Tibial artery (tissue), 4 donors: Measurements from ENCODE around the gene P4HA1.

Experiments
- DNase-seq, 2 donors: peaks; one replicate each; pipeline ENCODE4 v3.0.0-alpha.2; 2019
- H3K27ac ChIP-seq, 2 donors: fragments of 200-600 bp; sonication (generic) in 1 of 2; 1 replicate in 1 of 2; 2 replicates in 1 of 2; pipeline ENCODE4 v1.5.1; 2018 to 2019; ENCODE audit warnings: mild to moderate bottlenecking in 1 of 2
- H3K27me3 ChIP-seq, 2 donors: fragments of 200-600 bp; sonication (generic) in 1 of 2; one replicate each; pipeline versions ENCODE4 v1.5.1 to v1.6.0; 2016 to 2019
- H3K36me3 ChIP-seq, 3 donors: fragments of 200-600 bp; sonication (generic) in 2 of 3; one replicate each; pipeline ENCODE4 v1.5.1; 2016 to 2019; ENCODE audit warnings: mild to moderate bottlenecking in 2 of 3
- H3K4me1 ChIP-seq, 4 donors: fragments of 200-600 bp; sonication (generic) in 2 of 4; 1 replicate in 3 of 4; 2 replicates in 1 of 4; pipeline ENCODE4 v1.5.1; 2016 to 2019
- H3K4me3 ChIP-seq, 2 donors: fragments of 200-600 bp; sonication (generic) in 1 of 2; 1 replicate in 1 of 2; 2 replicates in 1 of 2; pipeline ENCODE4 v1.5.1; 2018 to 2019; ENCODE audit warnings: mild to moderate bottlenecking in 2 of 2
- H3K9me3 ChIP-seq, 3 donors: fragments of 200-600 bp; sonication (generic) in 1 of 3; one replicate each; pipeline ENCODE4 v1.5.1; 2016 to 2019
- intact Hi-C: fragments of 100-400 bp; cut with DNase I; formaldehyde crosslinking; loops from one replicate; pipeline ENCODE4 v1.15.0; 2023; ENCODE audit warnings: low total_unique reads
- TF ChIP-seq, protein P1 (sequence below), 2 experiments: fragments of 200-600 bp in 1 of 2; fragments of 450-650 bp in 1 of 2; IDR thresholded peaks; one replicate each; pipeline ENCODE4 v1.5.1; 2017 to 2019; ENCODE audit warnings: antibody characterized with exemption in 2 of 2, mild to moderate bottlenecking in 1 of 2, moderate library complexity in 1 of 2

Gene P4HA1

GRCh38 chr10:73106301-73106700 lies 9.6 kb upstream of the P4HA1 start:
- intact Hi-C loops = no loop called here
- Histone ChIP-seq H3K27ac (no peak overlapping the region), H3K4me1 (peaks cover 0 to 5% (median 0%) of the 10 kb centered on the region in 4 donors), H3K27me3 (no peaks in the 10 kb centered on the region), H3K36me3 (peaks cover 0 to 4% (median 0%) of the 10 kb centered on the region in 3 donors), H3K4me3 (no peak overlapping the region), H3K9me3 (no peaks in the 10 kb centered on the region)
- TF ChIP-seq, protein P1, sequence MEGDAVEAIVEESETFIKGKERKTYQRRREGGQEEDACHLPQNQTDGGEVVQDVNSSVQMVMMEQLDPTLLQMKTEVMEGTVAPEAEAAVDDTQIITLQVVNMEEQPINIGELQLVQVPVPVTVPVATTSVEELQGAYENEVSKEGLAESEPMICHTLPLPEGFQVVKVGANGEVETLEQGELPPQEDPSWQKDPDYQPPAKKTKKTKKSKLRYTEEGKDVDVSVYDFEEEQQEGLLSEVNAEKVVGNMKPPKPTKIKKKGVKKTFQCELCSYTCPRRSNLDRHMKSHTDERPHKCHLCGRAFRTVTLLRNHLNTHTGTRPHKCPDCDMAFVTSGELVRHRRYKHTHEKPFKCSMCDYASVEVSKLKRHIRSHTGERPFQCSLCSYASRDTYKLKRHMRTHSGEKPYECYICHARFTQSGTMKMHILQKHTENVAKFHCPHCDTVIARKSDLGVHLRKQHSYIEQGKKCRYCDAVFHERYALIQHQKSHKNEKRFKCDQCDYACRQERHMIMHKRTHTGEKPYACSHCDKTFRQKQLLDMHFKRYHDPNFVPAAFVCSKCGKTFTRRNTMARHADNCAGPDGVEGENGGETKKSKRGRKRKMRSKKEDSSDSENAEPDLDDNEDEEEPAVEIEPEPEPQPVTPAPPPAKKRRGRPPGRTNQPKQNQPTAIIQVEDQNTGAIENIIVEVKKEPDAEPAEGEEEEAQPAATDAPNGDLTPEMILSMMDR (IDR thresholded peaks at IDR 0.05) = no peak
- no peak for DNase-seq

GRCh38 chr10:73099141-73099540 lies 2.5 kb upstream of the P4HA1 start:
- DNase-seq = no peak
- Histone ChIP-seq H3K4me3 (no peak overlapping the region), H3K36me3 (peaks cover 0 to 11% (median 5%) of the 10 kb centered on the region in 3 donors), H3K27ac (no peak overlapping the region), H3K27me3 (no peaks in the 10 kb centered on the region), H3K9me3 (no peaks in the 10 kb centered on the region), H3K4me1 (peaks cover 0 to 8% (median 3%) of the 10 kb centered on the region in 4 donors)
- TF ChIP-seq, protein P1 (IDR thresholded peaks at IDR 0.05) = no peak
- intact Hi-C loops = no loop called here

DNA sequence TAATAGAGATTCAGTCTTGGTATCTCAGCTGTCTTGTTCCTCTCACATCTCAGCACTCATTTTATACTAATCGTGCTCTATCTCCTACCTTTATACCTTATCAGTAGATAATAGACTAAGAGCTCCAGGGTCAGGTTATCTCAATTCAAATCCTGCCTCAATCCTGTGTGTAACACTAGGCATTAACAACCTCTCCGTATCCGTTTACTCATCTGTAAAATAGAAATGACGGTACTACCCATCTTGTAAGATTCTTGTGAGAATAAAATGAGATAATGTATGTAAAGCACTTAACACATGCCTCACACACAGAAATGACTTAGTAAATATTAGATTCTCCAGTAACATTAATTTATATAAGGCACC lies 622 bp upstream of the P4HA1 start:
- H3K9me3 ChIP-seq = no peaks in the 10 kb centered on the region
- H3K27me3 ChIP-seq = no peaks in the 10 kb centered on the region
- H3K36me3 ChIP-seq = peaks cover 0 to 11% (median 5%) of the 10 kb centered on the region in 3 donors
- no peak for DNase-seq
- TF ChIP-seq, protein P1 (IDR thresholded peaks at IDR 0.05) = no peak
- peaks cover 0 to 21% (median 4%) of the 10 kb centered on the region in 4 donors for H3K4me1 ChIP-seq
- peak overlapping the region; percentile 67 to 92 for H3K4me3 ChIP-seq
- peak overlapping the region; percentile 97 to 99 for H3K27ac ChIP-seq
- intact Hi-C loops = no loop called here

DNA sequence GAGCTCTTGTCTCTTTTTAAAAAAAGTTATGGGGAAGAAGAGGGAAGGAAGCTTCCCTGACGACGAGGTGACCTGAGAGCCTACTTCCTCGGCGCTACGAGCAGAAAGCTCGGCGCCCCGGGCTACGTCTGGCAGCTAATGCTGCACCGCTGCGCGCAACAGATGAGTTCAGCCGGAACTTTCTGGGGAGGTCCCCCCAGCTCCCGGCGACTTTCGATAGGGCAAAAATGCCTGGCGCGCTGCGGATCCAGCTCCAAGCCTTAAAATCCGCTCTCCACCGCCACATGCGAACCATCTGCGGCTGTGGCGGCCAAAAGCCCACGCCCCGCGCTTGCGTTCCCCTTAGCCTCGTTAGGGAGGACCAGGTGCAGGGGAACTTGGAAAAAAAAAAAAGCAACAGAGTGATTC lies 621 bp downstream of the P4HA1 start:
- peak overlapping the region; percentile 97 to 99 for H3K27ac ChIP-seq
- peaks cover 0 to 11% (median 5%) of the 10 kb centered on the region in 3 donors for H3K36me3 ChIP-seq
- TF ChIP-seq, protein P1 (IDR thresholded peaks at IDR 0.05) = no peak
- intact Hi-C loops = no loop called here
- no peaks in the 10 kb centered on the region for H3K9me3 ChIP-seq
- H3K4me3 ChIP-seq = peak overlapping the region; percentile 67 to 92
- H3K4me1 ChIP-seq = peaks cover 0 to 31% (median 6%) of the 10 kb centered on the region in 4 donors
- peak; percentile 56 to 80 for DNase-seq
- no peaks in the 10 kb centered on the region for H3K27me3 ChIP-seq

DNA sequence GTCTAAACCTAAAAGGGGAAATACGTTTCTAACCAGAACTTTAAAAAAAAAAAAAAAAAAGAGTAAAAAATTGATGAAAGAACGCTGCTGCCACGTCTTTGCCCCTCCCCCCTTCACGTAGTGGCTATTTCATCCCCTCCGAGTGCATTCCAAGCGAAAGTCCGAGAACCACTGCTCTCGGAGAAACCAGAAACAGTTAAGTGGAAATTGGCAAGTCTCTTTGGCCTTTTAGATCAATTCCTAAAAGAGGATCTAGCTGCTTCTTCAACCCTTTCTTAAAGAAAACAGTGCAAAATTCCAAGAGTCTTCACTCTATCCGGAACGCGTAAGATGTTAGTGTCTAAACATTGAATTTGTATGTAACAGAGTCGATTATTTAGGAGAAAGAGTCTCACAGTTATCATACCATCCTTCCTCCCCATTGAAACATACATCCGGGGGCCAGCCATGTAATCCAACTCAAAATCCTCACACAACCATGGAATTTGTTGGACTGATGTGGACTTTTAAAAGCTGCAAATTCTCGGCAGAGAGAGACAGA lies 1.1 kb downstream of the P4HA1 start:
- Histone ChIP-seq H3K4me3 (peak overlapping the region; percentile 67 to 92), H3K4me1 (peaks cover 0 to 31% (median 6%) of the 10 kb centered on the region in 4 donors), H3K36me3 (peaks cover 0 to 11% (median 5%) of the 10 kb centered on the region in 3 donors), H3K27ac (peak overlapping the region; percentile 97 to 99), H3K27me3 (no peaks in the 10 kb centered on the region), H3K9me3 (no peaks in the 10 kb centered on the region)
- intact Hi-C loops = no loop called here
- TF ChIP-seq, protein P1 (IDR thresholded peaks at IDR 0.05) = no peak
- peak; percentile 59 to 85 for DNase-seq
